Liver (tissue), 3 donors: ENCODE measurements around the gene P3H4.

Source experiments
- ATF3 ChIP-seq: IDR thresholded peaks from 2 replicates; pipeline ENCODE4 v1.6.1; 2016; ENCODE audit warnings: antibody characterized with exemption
- EGR1 ChIP-seq, 2 donors: IDR thresholded peaks; 2 replicates each; pipeline ENCODE4 v1.6.1; 2016 to 2018; ENCODE audit warnings: antibody characterized with exemption in 2 of 2, low read depth in 2 of 2
- FOXA1 ChIP-seq: IDR thresholded peaks from 2 replicates; pipeline ENCODE4 v1.6.1; 2016; ENCODE audit warnings: antibody characterized with exemption
- JUND ChIP-seq, 2 donors: IDR thresholded peaks; 2 replicates each; pipeline ENCODE4 v1.6.1; 2016; ENCODE audit warnings: antibody characterized with exemption in 2 of 2
- MAX ChIP-seq: IDR thresholded peaks from 2 replicates; pipeline ENCODE4 v1.6.1; 2016; ENCODE audit warnings: antibody characterized with exemption
- RAD21 ChIP-seq, 2 donors: IDR thresholded peaks; 2 replicates each; pipeline ENCODE4 v1.6.1; 2016; ENCODE audit warnings: antibody characterized with exemption in 2 of 2, mild to moderate bottlenecking in 2 of 2
- REST ChIP-seq: IDR thresholded peaks from 2 replicates; pipeline ENCODE4 v1.6.1; 2016; ENCODE audit warnings: antibody characterized with exemption, mild to moderate bottlenecking
- RXRA ChIP-seq, 2 donors: IDR thresholded peaks; 2 replicates each; pipeline ENCODE4 v1.6.1; 2017 to 2018; ENCODE audit warnings: antibody characterized with exemption in 2 of 2, mild to moderate bottlenecking in 1 of 2
- SP1 ChIP-seq: IDR thresholded peaks from 2 replicates; pipeline ENCODE4 v1.6.1; 2018; ENCODE audit warnings: antibody characterized with exemption, mild to moderate bottlenecking
- TAF1 ChIP-seq: conservative IDR thresholded peaks from 2 replicates; pipeline ENCODE4 v1.6.1; 2016; ENCODE audit warnings: antibody characterized with exemption, mild to moderate bottlenecking
- YY1 ChIP-seq: IDR thresholded peaks from 2 replicates; pipeline ENCODE4 v1.6.1; 2016; ENCODE audit warnings: antibody characterized with exemption, mild to moderate bottlenecking
- TF ChIP-seq, protein P1 (sequence below): fragments of 150-350 bp; IDR thresholded peaks from 2 replicates; pipeline ENCODE4 v1.5.1; 2017; ENCODE audit warnings: improper control_type of control experiment, low read depth, low read length; ENCODE audit not compliant: missing input control
- TF ChIP-seq, protein P2 (sequence below): IDR thresholded peaks from 2 replicates; pipeline ENCODE4 v1.6.1; 2016; ENCODE audit warnings: antibody characterized with exemption
- donor health status: healthy.
- donor health status: healthy.

- no peak for TF ChIP-seq YY1
- TF ChIP-seq, protein P1, sequence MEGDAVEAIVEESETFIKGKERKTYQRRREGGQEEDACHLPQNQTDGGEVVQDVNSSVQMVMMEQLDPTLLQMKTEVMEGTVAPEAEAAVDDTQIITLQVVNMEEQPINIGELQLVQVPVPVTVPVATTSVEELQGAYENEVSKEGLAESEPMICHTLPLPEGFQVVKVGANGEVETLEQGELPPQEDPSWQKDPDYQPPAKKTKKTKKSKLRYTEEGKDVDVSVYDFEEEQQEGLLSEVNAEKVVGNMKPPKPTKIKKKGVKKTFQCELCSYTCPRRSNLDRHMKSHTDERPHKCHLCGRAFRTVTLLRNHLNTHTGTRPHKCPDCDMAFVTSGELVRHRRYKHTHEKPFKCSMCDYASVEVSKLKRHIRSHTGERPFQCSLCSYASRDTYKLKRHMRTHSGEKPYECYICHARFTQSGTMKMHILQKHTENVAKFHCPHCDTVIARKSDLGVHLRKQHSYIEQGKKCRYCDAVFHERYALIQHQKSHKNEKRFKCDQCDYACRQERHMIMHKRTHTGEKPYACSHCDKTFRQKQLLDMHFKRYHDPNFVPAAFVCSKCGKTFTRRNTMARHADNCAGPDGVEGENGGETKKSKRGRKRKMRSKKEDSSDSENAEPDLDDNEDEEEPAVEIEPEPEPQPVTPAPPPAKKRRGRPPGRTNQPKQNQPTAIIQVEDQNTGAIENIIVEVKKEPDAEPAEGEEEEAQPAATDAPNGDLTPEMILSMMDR = no peak
- no peak for TF ChIP-seq RAD21 (IDR thresholded peaks at IDR 0.05)
- no peak for TF ChIP-seq FOXA1
- no peak for TF ChIP-seq TAF1
- no peak for TF ChIP-seq SP1
- no peak for TF ChIP-seq ATF3
- no peak for TF ChIP-seq JUND (IDR thresholded peaks at IDR 0.05)
- no peak for TF ChIP-seq REST
- TF ChIP-seq EGR1 (IDR thresholded peaks at IDR 0.05; ENCODE audit: low read depth in 2 of 2) = no peak
- TF ChIP-seq MAX = no peak
- TF ChIP-seq, protein P2, sequence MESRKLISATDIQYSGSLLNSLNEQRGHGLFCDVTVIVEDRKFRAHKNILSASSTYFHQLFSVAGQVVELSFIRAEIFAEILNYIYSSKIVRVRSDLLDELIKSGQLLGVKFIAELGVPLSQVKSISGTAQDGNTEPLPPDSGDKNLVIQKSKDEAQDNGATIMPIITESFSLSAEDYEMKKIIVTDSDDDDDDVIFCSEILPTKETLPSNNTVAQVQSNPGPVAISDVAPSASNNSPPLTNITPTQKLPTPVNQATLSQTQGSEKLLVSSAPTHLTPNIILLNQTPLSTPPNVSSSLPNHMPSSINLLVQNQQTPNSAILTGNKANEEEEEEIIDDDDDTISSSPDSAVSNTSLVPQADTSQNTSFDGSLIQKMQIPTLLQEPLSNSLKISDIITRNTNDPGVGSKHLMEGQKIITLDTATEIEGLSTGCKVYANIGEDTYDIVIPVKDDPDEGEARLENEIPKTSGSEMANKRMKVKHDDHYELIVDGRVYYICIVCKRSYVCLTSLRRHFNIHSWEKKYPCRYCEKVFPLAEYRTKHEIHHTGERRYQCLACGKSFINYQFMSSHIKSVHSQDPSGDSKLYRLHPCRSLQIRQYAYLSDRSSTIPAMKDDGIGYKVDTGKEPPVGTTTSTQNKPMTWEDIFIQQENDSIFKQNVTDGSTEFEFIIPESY = no peak
- TF ChIP-seq RXRA (IDR thresholded peaks at IDR 0.05) = no peak
Measured at GRCh38 chr17:41773731-41774193, 38.0 kb downstream of the P3H4 start.
